Testis (tissue), 3 donors: ENCODE data around the gene WDR82. TPM values are rescaled to one million over a fixed set of nuclear protein-coding genes. Genes with fewer than 3 reads are reported as not detected.

Experiments used
- DNase-seq: peaks from one replicate; pipeline ENCODE4 v3.0.0-alpha.2; 2019
- H3K27ac ChIP-seq, 2 donors: fragments of 200-600 bp; sonication (generic); one replicate each; pipeline ENCODE4 v1.5.1; 2019
- H3K27me3 ChIP-seq: fragments of 200-600 bp; sonication (generic); one replicate; pipeline ENCODE4 v1.5.1; 2019
- H3K36me3 ChIP-seq: fragments of 200-600 bp; sonication (generic); one replicate; pipeline ENCODE4 v1.5.1; 2017; ENCODE audit warnings: low read depth; ENCODE audit errors: missing control alignments
- H3K4me1 ChIP-seq: fragments of 200-600 bp; sonication (generic); one replicate; pipeline ENCODE4 v1.5.1; 2019
- H3K4me3 ChIP-seq, 2 donors: fragments of 200-600 bp; sonication (generic); one replicate each; pipeline ENCODE4 v1.5.1; 2017 to 2019
- H3K9me3 ChIP-seq: fragments of 200-600 bp; sonication (generic); one replicate; pipeline ENCODE4 v1.5.1; 2017
- POLR2A ChIP-seq: fragments of 450-650 bp; IDR thresholded peaks from one replicate; pipeline ENCODE4 v1.6.1; 2017; ENCODE audit warnings: antibody characterized with exemption, mild to moderate bottlenecking, moderate library complexity
- WGBS, 2 donors: methylation state at CpG; one replicate each; pipeline ENCODE4 v1.1.5; 2018; 5-methylcytosine and 5-hydroxymethylcytosine counted together
- intact Hi-C: fragments of 100-400 bp; cut with DNase I; formaldehyde crosslinking; loops from one replicate; pipeline ENCODE4 v1.15.1; 2023; ENCODE audit warnings: low total_unique reads
- polyA plus RNA-seq: library from polyadenylated mRNA; stranded (reverse); fragments of 350-450 nt; fragmentation: Illumina TruSeq; extraction: RNeasy Lipid Tissue Mini Kit (QIAGEN cat#74804); gene quantifications from one replicate; pipeline ENCODE4 v1.2.3, GENCODE V29; 2014; ENCODE audit warnings: low read depth, low replicate concordance; ENCODE audit not compliant: insufficient read depth
- total RNA-seq, 2 donors: library from RNA; depleted of rRNA; stranded (reverse); fragments of >200 nt; gene quantifications; one replicate each; pipeline ENCODE4 v1.2.3, GENCODE V29; 2016
- TF ChIP-seq, protein P1 (sequence below), 3 experiments: fragments of 450-650 bp in 2 of 3; fragments of 200-600 bp in 1 of 3; sonication (generic) in 1 of 3; IDR thresholded peaks; one replicate each; pipeline ENCODE4 v1.5.1; 2016 to 2019; ENCODE audit warnings: antibody characterized with exemption in 3 of 3, mild to moderate bottlenecking in 2 of 3, moderate library complexity in 1 of 3

WDR82 gene
- total and polyA plus RNA-seq, 3 donors from 2014 or later, result 76.1 to 85.7 (median 80.9) TPM

DNA sequence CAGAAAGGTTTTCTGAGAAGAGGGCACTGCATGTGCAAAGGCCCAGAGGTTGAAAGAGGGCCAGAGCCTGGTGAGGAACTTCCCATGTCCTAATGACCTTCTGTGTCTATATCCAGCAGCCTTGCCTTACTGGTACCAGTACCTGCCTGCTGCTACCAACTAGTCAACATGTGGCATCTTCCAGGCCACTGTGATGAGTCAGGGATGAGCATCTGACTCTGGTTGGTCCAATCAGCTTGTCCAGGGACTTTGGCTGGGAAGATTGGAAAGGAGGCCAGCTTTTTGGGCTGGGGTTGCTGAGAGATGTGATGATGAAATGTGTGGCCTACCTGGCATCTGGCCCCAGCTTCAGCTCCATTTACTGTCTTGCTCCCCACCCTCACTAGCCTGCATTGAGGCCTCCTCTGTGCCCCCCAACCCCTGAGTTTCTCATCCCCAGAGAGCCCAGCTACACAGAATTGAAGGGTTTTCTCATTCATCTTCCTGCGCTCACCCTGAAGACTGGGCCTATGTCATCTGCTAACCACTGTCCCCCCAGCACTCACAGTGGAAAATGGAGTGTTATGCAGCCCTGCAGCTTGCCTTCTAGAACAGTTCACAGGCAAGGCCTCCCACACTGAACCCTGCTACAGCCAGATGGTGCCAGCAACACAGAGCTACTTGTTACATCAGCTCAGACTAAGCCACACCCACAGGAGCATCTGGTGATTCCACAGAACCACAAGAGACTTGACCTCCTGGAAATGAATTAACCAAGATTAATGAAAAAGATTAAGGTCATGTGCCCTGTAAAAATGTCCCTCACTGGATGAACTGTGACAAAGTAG lies 38.2 kb downstream of the WDR82 start:
- TF ChIP-seq, protein P1, sequence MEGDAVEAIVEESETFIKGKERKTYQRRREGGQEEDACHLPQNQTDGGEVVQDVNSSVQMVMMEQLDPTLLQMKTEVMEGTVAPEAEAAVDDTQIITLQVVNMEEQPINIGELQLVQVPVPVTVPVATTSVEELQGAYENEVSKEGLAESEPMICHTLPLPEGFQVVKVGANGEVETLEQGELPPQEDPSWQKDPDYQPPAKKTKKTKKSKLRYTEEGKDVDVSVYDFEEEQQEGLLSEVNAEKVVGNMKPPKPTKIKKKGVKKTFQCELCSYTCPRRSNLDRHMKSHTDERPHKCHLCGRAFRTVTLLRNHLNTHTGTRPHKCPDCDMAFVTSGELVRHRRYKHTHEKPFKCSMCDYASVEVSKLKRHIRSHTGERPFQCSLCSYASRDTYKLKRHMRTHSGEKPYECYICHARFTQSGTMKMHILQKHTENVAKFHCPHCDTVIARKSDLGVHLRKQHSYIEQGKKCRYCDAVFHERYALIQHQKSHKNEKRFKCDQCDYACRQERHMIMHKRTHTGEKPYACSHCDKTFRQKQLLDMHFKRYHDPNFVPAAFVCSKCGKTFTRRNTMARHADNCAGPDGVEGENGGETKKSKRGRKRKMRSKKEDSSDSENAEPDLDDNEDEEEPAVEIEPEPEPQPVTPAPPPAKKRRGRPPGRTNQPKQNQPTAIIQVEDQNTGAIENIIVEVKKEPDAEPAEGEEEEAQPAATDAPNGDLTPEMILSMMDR (IDR thresholded peaks at IDR 0.05), result no peak
- TF ChIP-seq POLR2A, result peak; percentile 5
- intact Hi-C loops, result no loop called here
- Histone ChIP-seq H3K9me3 (no peaks in the 10 kb centered on the region), H3K27ac (peak overlapping the region; percentile 93 to 96), H3K27me3 (no peaks in the 10 kb centered on the region), H3K4me1 (peaks cover 42% of the 10 kb centered on the region), H3K36me3 (no peaks in the 10 kb centered on the region), H3K4me3 (no peak overlapping the region)
- peak; percentile 86 for DNase-seq
- 95 to 100% methylated on average over 1 of the region's 1 CpG for WGBS, 2 donors

DNA sequence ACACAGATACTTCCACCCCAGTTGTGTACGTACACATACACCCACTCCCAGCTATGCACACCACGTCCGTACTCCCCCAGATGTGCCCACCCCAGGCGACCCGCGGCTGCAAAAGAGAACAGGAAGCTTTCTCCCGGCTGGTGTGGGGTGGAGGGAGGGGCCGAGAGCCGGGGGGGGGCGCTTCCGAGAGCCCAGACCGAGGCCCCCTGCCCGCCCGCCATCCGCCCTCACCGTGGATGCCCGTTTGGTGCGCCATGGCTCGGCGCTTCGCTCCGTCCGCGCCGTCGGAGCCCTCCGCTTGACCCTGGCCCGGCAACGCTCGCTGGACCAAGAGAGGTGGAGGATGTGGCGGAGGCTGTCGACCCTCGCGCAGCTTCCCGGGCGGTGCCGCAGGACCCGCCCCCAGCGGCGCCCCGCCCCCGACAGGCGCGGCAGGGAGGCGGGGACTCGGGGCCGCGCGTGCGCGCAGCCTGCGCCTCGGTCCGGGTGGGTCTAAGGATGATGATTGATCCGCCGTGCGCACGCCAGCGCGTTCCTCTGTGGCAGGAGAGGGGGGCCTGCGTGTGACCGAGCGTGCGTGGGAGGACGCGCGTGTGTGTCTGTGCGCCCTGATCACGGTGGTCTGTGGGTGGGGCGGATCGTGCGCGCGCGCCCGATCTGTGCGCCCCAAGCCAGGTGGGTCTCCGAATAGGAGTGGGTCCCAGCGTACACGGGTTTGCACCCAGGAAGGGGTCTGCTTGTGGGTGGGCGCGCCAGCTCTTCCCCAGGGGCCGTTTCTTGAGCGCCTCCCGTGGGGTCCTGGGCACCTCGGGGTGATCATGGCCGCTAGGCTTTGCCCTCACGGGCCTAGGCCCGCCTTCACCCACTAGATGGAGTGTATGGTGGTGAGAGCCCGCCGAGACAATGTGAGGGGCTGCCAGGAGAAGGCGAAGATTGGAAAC lies 39.4 kb downstream of the WDR82 start, which contains the start of gene TWF2:
TWF2 (minus strand) TSS at position 398 of the 941 bp plus-strand sequence; CDS start at position 256, 142 bp downstream.
- Histone ChIP-seq H3K27ac (peak within 1 kb of the TSS; percentile 93 to 96), H3K4me1 (peaks cover 38% of the 10 kb centered on the region), H3K9me3 (no peaks in the 10 kb centered on the region), H3K36me3 (no peaks in the 10 kb centered on the region), H3K4me3 (peak within 1 kb of the TSS; percentile 87 to 94), H3K27me3 (no peaks in the 10 kb centered on the region)
- intact Hi-C loops, result loop anchor here (5.0 kb wide), 1 partner anchor 48 kb away; the partner anchor contains the start of gene GLYCTK
- 0 to 1% methylated on average over 32 to 82 of the region's 92 CpGs for WGBS, 2 donors
- peak; percentile 85 for DNase-seq
- TF ChIP-seq, protein P1 (IDR thresholded peaks at IDR 0.05), result peak; percentile 16 to 50 (median 36)
- no peak for TF ChIP-seq POLR2A

DNA sequence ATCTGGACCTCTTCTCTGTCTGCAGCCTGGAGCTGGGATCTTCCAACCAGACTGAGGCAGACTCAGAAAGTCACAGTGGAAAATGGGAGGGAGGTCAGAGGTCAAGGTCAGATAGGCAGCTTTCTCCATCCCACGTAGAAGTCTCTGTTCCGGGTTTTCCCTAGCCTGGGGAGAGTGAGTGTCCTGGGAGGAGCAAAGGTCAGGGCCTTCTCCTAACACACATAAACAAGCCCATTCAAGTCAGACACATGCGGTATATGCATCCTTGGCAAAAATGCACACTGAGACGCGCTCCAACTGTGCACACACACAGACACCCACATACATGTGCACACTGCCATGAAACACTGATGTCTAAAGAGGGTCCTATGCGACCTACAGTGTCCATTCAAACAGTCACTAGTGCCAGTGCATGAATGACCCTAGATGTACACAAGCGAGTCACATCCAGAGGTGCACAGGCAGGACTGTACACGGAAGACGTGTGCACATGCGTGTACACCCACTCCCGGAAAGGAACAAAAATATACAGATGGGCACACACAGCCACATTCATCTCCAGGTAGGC lies 40.2 kb downstream of the WDR82 start:
- 1 to 4% methylated on average over 11 of the region's 11 CpGs for WGBS, 2 donors
- H3K4me3 ChIP-seq, result peak overlapping the region; percentile 87 to 94
- intact Hi-C loops, result loop anchor here (5.0 kb wide), 1 partner anchor 49 kb away; the partner anchor contains the start of gene GLYCTK
- TF ChIP-seq, protein P1 (IDR thresholded peaks at IDR 0.05), result no peak
- TF ChIP-seq POLR2A, result no peak
- peak overlapping the region; percentile 93 to 96 for H3K27ac ChIP-seq
- H3K9me3 ChIP-seq, result no peaks in the 10 kb centered on the region
- H3K36me3 ChIP-seq, result no peaks in the 10 kb centered on the region
- H3K27me3 ChIP-seq, result no peaks in the 10 kb centered on the region
- peak; percentile 50 for DNase-seq
- peaks cover 38% of the 10 kb centered on the region for H3K4me1 ChIP-seq

DNA sequence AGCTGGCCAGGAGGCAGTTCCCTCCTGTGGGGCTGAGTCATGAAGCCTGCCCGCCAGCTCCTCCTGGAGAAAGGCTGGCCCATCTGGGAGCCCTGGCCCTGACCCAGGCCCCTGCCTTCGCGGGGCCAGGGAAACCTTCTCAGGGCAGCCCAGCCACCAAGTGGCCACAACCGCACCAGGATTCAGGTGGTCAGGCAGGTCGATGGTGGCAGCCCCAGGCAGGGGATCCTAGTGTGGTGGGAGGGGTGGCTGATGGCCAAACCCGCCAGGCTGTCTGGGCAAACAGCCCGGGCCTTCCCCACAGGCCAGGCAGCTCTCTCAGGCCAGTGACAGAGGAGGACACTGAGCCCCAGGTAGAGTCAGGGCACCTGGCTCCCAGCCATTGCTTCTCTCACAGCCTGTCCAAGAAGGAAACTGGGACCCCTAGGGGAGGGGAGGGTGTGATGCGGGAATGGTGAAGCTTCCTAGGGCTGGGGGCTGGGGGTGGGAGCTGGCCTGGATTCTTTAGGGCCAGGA lies 40.7 kb downstream of the WDR82 start:
- H3K27me3 ChIP-seq, result no peaks in the 10 kb centered on the region
- TF ChIP-seq POLR2A, result no peak
- TF ChIP-seq, protein P1 (IDR thresholded peaks at IDR 0.05), result no peak
- no peaks in the 10 kb centered on the region for H3K36me3 ChIP-seq
- H3K4me3 ChIP-seq, result no peak overlapping the region
- 28 to 40% methylated on average over 1 to 4 of the region's 8 CpGs for WGBS, 2 donors
- intact Hi-C loops, result loop anchor here (5.0 kb wide), 1 partner anchor 50 kb away; the partner anchor contains the start of gene GLYCTK
- peak; percentile 88 for DNase-seq
- H3K4me1 ChIP-seq, result peaks cover 38% of the 10 kb centered on the region
- no peaks in the 10 kb centered on the region for H3K9me3 ChIP-seq
- H3K27ac ChIP-seq, result peak overlapping the region; percentile 93 to 96
